NCI-H510A (cell line): Measurements from ENCODE around the gene JAKMIP2.
A peak's percentile ranks its signal among the peaks of the same experiment; 100 is the strongest.
"Not testable (repeated sequence)": the region's sequence is repeated elsewhere in the genome, so short reads cannot be mapped to it uniquely, and the experiment has no call there.

Source experiments
- DNase-seq: peaks from one replicate; lab custom pipeline; 2025; lab: John Stamatoyannopoulos, UW

JAKMIP2 gene

GRCh38 chr5:147746986-147747385, 35.5 kb downstream of the JAKMIP2 start:
- DNase-seq: no peak

GRCh38 chr5:147743678-147744374, 38.7 kb downstream of the JAKMIP2 start:
- peak; percentile 76 for DNase-seq

- DNase-seq: no peak
These were observed 39.5 kb downstream of the JAKMIP2 start for GRCh38 chr5:147743012-147743411.

- DNase-seq: no peak
These were observed 40.4 kb downstream of the JAKMIP2 start for GRCh38 chr5:147742151-147742550.

- no peak for DNase-seq
These were observed 41.7 kb downstream of the JAKMIP2 start for GRCh38 chr5:147740864-147741263.

- DNase-seq: no peak
These were observed 44.6 kb downstream of the JAKMIP2 start for GRCh38 chr5:147737921-147738320.

GRCh38 chr5:147735621-147736125, 46.9 kb downstream of the JAKMIP2 start:
- no peak for DNase-seq

GRCh38 chr5:147734894-147735293, 47.6 kb downstream of the JAKMIP2 start:
- no peak for DNase-seq

GRCh38 chr5:147733075-147733474, 49.5 kb downstream of the JAKMIP2 start:
- no peak for DNase-seq

- DNase-seq: no peak
These were observed 50.1 kb downstream of the JAKMIP2 start for GRCh38 chr5:147732291-147732883.

GRCh38 chr5:147731431-147732290, 50.9 kb downstream of the JAKMIP2 start:
- no peak for DNase-seq

GRCh38 chr5:147727200-147727599, 55.3 kb downstream of the JAKMIP2 start:
- DNase-seq: no peak

GRCh38 chr5:147721191-147721960, 61.2 kb downstream of the JAKMIP2 start:
- DNase-seq: not testable (repeated sequence)

- no peak for DNase-seq
These were observed 68.8 kb downstream of the JAKMIP2 start for GRCh38 chr5:147713550-147714295.

- no peak for DNase-seq
These were observed 69.9 kb downstream of the JAKMIP2 start for GRCh38 chr5:147712598-147712997.

- no peak for DNase-seq
These were observed 70.5 kb downstream of the JAKMIP2 start for GRCh38 chr5:147712019-147712418.

- DNase-seq: no peak
These were observed 71.5 kb downstream of the JAKMIP2 start for GRCh38 chr5:147711019-147711418.

GRCh38 chr5:147708708-147709107, 73.8 kb downstream of the JAKMIP2 start:
- no peak for DNase-seq

- no peak for DNase-seq
These were observed 78.0 kb downstream of the JAKMIP2 start for GRCh38 chr5:147704544-147704943.

GRCh38 chr5:147701468-147701867, 81.1 kb downstream of the JAKMIP2 start:
- no peak for DNase-seq

GRCh38 chr5:147699496-147700088, 82.9 kb downstream of the JAKMIP2 start:
- no peak for DNase-seq
